LNCAP (cell line): ENCODE measurements around the gene HTRA1.

Experiments used
- CTCF ChIP-seq: fragments of 450-650 bp; IDR thresholded peaks from 2 replicates; pipeline ENCODE4 v1.5.1; 2017; ENCODE audit warnings: mild to moderate bottlenecking

Gene HTRA1

GRCh38 chr10:122524811-122525210 is 63.5 kb downstream of the HTRA1 start:
- TF ChIP-seq CTCF = no peak

- peak; percentile 28; the same call in 1 of the 2 replicates for TF ChIP-seq CTCF
Measured at GRCh38 chr10:122525788-122526187, 64.4 kb downstream of the HTRA1 start.

- no peak for TF ChIP-seq CTCF
Measured at GRCh38 chr10:122526892-122527291, 65.5 kb downstream of the HTRA1 start.

- TF ChIP-seq CTCF = no peak
Measured at GRCh38 chr10:122530177-122530576, 68.8 kb downstream of the HTRA1 start.

GRCh38 chr10:122531261-122531660 is 69.9 kb downstream of the HTRA1 start:
- no peak for TF ChIP-seq CTCF

- TF ChIP-seq CTCF = no peak
Measured at GRCh38 chr10:122531939-122532338, 70.6 kb downstream of the HTRA1 start.

GRCh38 chr10:122532601-122533296 is 71.4 kb downstream of the HTRA1 start:
- TF ChIP-seq CTCF = no peak

GRCh38 chr10:122537545-122537944 is 76.2 kb downstream of the HTRA1 start:
- no peak for TF ChIP-seq CTCF
